GM03348 (cell line): Measurements from ENCODE around the gene NPEPPS.
"Not testable (repeated sequence)": the region's sequence is repeated elsewhere in the genome, so short reads cannot be mapped to it uniquely, and the experiment has no call there.

Experiments used
- DNase-seq: peaks from one replicate; pipeline ENCODE4 v3.0.0; 2012; ENCODE audit warnings: low spot score

Gene NPEPPS

DNA sequence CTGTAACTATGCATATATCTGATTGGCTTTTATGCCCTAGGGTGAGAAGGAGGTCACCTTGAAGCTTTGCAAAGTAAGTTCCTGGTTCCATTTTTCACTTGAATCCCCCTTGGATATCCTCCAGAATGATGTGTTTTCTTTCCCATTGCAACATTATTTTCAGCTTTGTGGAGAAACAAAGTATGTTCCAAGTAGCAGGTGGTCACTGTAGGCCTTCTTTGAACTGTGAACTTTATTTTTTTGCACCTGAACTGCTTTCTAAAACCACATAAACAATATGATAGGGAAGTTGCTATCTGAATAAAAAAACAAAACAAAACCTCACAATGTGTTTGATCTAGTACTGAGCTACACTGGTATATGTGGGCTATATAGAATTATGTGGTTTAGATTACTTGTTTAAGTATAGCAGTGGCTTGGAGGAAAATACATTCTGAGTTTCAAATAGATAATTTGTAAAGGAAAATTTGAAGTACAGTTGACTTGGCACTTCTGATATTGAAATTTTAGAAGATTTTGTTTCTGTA lies 29.7 kb downstream of the NPEPPS start:
- not testable (repeated sequence) for DNase-seq

GRCh38 chr17:47561698-47562405 lies 30.9 kb downstream of the NPEPPS start:
- not testable (repeated sequence) for DNase-seq

DNA sequence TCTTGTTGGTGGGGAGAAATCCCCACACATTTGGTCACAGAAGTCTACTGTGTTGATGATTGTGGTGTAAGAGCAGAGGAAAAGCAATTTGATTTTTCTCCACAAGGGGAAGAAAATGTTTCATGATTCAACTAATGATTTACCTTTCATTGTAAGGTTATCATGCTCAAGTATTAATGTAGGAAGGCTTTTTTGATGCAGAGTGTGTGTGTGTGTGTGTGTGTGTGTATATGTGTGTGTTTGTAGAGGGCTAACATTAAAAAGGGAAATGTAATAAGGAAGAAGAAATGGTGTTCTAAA lies 31.4 kb downstream of the NPEPPS start:
- not testable (repeated sequence) for DNase-seq

DNA sequence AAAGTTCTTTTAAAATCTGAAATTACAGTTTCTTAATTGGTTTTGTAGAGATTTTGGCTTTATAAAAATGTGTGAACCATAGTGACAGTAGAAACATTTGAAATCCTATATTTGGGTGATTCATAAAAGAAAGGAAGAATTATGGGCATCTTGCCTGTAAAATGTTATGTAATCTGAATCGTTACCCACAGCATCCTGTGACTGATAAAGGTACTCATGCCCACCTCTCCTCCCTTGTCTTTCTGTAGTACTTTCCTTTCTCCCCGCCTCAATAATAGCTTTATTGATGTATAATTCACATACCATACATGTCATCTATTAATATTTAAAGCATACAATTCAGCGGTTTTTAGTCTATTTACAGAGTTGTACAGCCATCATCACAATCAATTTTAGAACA lies 36.4 kb downstream of the NPEPPS start:
- DNase-seq = peak; percentile 5

- not testable (repeated sequence) for DNase-seq
Measured at GRCh38 chr17:47572561-47572960, 41.7 kb downstream of the NPEPPS start.

DNA sequence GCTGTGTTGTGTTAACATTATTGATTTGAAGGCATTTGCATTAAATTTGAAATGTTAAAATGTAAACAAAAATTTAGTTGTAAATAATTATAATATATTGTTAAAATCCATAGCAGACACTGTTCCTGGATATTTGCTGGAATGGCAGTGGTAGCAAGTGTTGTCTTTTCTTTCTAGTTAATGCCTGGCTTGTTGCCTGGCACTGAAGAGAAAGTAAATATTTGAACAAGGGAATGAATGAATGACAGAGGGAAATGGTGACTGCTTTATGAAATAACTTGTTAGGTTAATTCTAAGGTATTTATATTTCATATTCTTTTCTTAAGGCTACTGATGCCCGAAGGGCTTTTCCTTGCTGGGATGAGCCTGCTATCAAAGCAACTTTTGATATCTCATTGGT lies 51.5 kb downstream of the NPEPPS start:
- DNase-seq = not testable (repeated sequence)

GRCh38 chr17:47586378-47587055 lies 55.6 kb downstream of the NPEPPS start:
- not testable (repeated sequence) for DNase-seq

- DNase-seq = not testable (repeated sequence)
Measured at GRCh38 chr17:47593522-47593921, 62.6 kb downstream of the NPEPPS start.

- DNase-seq = no peak
Measured at GRCh38 chr17:47603830-47604597, 73.1 kb downstream of the NPEPPS start.

DNA sequence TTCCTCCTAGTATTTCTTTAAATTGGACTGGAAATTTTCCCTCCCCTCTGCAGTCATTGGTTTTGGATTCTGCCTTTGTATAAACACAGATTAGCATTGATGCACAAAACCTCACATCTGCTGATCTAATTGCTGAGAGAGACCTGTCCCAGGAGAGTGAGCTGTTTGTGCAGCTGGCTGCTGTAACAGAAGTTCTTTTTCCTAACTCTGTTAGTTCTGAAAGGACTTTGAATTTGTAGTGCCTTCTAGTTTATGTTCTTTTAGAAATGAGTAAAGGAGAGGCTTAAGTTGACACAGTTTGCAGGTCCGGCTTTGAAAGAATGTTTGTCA lies 73.7 kb downstream of the NPEPPS start:
- DNase-seq = no peak

GRCh38 chr17:47605011-47605410 lies 74.1 kb downstream of the NPEPPS start:
- no peak for DNase-seq

DNA sequence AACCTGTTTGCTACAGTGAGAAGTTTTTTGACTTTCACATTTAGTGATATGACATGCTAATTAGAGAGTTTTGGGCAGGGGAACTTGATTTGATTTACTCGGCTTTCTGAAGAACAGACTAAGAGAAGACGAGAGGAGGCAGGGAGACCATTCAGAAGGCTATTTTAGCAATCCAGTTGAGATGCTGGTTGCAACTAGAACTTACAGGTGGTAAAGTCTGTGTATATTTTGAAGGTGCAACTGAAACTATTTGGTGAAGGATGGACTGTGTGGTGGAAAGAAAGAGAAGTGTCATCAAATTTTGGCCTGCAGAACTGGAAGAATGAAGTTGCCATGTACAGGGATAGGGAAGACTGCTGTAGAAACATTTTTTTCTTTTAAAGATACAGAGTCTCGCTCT lies 76.6 kb downstream of the NPEPPS start:
- no peak for DNase-seq

DNA sequence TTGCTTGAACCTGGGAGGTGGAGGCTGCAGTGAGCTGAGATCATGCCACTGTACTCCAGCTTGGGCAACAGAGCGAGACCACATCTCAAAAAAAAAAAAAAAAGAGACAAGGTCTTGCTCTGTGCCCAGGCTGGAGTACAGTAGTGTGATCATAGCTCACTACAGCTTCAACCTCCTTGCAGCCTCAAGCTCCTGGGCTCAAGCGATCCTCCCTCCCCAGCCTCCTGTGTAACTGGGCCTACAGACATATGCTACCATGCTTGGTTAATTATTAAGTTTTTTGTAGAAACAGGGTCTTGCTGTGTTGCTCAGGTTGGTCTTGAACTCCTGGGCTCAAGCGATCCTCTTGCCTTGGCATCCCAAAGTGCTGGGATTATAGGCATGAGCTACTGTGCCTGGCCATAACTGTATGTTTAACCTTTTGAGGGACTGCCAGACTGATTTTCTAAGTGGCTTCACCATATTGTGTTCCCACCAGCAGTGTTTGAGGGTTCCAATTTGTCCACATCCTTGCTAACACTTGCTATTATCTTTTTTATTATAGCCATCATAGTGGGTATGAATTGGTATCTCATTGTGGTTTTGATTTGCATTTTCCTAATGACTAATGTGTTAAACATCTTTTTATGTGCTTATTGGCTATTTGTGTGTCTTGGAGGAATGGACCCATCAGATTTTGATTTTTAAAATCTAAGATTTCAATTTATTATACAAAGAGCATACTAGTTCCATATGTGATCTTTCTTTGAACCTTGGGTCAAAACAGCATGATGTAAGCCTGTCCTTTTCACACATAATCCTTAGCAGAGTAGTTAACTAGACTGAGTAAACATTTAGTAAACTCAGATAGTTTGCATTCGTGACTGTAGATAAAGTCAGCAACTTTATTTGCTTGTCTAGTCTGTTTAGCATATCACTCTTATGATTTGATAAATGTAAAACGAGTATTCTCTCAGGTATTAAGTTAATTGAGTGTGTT lies 80.8 kb downstream of the NPEPPS start:
- DNase-seq = no peak

- peak; percentile 57 for DNase-seq
Measured at GRCh38 chr17:47615766-47616424, 85.0 kb downstream of the NPEPPS start.

- DNase-seq = no peak
Measured at GRCh38 chr17:47618410-47618809, 87.5 kb downstream of the NPEPPS start.

DNA sequence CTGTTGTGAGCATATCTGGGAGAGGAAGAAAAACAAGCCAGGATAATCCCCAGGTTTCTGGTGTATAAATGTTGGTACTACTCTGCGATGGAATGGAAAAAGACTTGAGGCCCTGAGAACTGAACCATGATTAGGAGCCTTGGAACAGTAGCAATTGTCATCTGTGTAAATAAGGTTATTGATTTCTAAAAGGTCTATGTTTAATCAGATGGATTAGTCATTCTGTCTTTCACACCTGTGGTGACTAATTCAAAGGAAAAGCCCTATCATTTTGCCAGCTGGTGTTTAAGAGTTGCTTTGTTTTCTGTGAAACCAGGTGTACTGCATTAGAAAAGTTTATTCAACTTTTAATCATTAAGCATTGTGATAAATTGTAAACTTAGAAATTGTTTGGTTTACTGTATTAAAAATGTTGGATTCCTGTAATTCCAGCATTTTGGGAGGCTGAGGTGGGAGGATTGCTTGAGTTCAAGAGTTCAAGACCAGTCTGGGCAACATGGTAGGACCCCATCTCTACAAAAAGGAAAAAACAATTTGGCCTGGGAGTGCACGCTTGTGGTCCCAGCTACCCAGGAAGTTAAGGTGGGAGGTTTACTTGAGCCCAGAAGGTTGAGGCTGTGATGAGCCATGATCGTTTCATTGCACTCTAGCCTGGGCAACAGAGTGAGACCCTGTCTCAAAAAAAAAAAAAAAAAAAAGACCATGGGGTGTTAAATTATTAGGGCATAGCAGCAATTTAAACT lies 89.8 kb downstream of the NPEPPS start:
- DNase-seq = no peak

DNA sequence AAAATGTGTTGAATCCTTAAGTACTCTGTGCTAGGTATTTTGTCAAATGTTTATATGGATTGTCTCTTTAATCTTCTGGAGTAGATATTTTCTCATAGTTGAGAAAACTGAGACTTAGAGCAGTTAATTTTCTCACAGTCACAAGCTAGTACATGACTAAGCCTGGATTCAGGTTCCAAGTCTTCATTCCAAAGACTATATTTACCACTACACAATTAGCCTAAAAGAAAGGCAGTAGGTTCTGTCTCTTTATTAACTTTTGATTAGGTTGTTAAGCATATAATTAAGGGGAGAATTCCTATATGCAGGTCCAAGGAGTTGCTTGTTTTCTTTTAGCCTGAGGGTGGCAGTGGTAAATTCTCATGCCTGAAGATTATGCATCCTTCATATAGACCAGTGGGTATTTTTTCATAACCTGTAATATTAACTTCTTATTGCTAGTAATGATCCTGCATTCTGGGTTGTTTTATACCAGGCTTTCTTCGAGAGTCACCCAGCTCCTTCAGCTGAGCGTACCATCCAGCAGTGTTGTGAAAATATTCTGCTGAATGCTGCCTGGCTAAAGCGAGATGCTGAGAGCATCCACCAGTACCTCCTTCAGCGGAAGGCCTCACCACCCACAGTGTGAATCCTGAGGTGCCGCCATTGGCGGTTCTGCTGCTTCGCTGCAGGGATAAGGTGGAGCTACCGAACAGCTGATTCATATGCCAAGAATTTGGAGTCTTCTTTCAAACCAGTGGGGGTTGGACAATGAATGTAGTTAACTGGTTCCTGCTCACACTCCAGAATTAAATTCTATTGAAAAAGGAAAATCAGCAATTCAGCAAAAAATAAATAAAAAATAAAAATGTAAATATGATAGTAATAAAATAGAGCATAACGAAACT lies 90.6 kb downstream of the NPEPPS start:
- peak; percentile 85 for DNase-seq

- DNase-seq = no peak
Measured at GRCh38 chr17:47622180-47622549, 91.3 kb downstream of the NPEPPS start.

DNA sequence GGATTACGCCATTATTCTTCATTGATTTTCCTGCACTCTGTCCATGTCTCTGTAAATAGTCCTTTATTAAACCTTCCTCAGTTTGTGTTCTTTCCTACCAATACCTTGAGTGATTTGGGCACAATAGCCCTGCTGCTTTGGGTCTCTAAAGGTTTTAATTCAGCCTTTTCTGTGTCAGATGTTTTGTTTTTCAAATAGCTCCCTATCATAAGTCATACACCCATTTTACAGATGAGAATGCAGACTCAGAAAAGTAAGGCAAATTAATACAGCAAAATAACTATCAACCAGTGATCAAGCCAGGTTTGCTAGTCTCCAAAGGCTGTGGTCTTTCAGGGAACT lies 93.8 kb downstream of the NPEPPS start:
- DNase-seq = no peak
